Endothelial cell of umbilical vein (primary cell): ENCODE data around the gene ZBTB7C.

Experiments
- EZH2 ChIP-seq: IDR thresholded peaks from 2 replicates; pipeline ENCODE4 v1.6.1; 2012; ENCODE audit warnings: borderline replicate concordance, low read depth, mild to moderate bottlenecking, moderate library complexity, low read length, inconsistent platforms; ENCODE audit not compliant: severe bottlenecking
- FOS ChIP-seq: IDR thresholded peaks from 2 replicates; pipeline ENCODE4 v1.6.1; 2011; ENCODE audit warnings: mild to moderate bottlenecking, low read length, moderate library complexity, borderline replicate concordance; ENCODE audit not compliant: insufficient read depth
- GATA2 ChIP-seq: IDR thresholded peaks from 2 replicates; pipeline ENCODE4 v1.7.0; 2011; ENCODE audit warnings: low read depth, mild to moderate bottlenecking, moderate library complexity, mixed read lengths, low read length; ENCODE audit not compliant: insufficient read length, insufficient read depth
- JUN ChIP-seq: IDR thresholded peaks from 2 replicates; pipeline ENCODE4 v1.6.1; 2011; ENCODE audit warnings: borderline replicate concordance, low read depth; ENCODE audit not compliant: insufficient read length, insufficient read depth
- MYC ChIP-seq: IDR thresholded peaks from one replicate; pipeline ENCODE4 v1.6.1; 2011; ENCODE audit warnings: mild to moderate bottlenecking, low read depth, low read length
- POLR2A ChIP-seq: IDR thresholded peaks from 2 replicates; pipeline ENCODE4 v1.6.1; 2012; ENCODE audit warnings: low read depth, mild to moderate bottlenecking, control low read depth, low read length
- POLR2AphosphoS5 ChIP-seq: IDR thresholded peaks from 2 replicates; pipeline ENCODE4 v1.6.1; 2012; ENCODE audit warnings: low read depth, mild to moderate bottlenecking, control low read depth, low read length, moderate library complexity; ENCODE audit not compliant: insufficient read depth
- TF ChIP-seq, protein P1 (sequence below), 2 donors: IDR thresholded peaks; 1 replicate in 1 of 2; 2 replicates in 1 of 2; pipeline ENCODE4 v1.5.1; 2011; ENCODE audit warnings: low read length in 2 of 2, mild to moderate bottlenecking in 2 of 2, moderate library complexity in 2 of 2, control low read depth in 1 of 2, inconsistent platforms in 1 of 2, low read depth in 1 of 2; ENCODE audit not compliant: insufficient read depth in 1 of 2; ENCODE audit errors: extremely low read depth in 1 of 2
- TF ChIP-seq, protein P2 (sequence below): IDR thresholded peaks from 2 replicates; pipeline ENCODE4 v1.6.1; 2011; ENCODE audit not compliant: insufficient read depth, insufficient read length

- TF ChIP-seq, protein P1, sequence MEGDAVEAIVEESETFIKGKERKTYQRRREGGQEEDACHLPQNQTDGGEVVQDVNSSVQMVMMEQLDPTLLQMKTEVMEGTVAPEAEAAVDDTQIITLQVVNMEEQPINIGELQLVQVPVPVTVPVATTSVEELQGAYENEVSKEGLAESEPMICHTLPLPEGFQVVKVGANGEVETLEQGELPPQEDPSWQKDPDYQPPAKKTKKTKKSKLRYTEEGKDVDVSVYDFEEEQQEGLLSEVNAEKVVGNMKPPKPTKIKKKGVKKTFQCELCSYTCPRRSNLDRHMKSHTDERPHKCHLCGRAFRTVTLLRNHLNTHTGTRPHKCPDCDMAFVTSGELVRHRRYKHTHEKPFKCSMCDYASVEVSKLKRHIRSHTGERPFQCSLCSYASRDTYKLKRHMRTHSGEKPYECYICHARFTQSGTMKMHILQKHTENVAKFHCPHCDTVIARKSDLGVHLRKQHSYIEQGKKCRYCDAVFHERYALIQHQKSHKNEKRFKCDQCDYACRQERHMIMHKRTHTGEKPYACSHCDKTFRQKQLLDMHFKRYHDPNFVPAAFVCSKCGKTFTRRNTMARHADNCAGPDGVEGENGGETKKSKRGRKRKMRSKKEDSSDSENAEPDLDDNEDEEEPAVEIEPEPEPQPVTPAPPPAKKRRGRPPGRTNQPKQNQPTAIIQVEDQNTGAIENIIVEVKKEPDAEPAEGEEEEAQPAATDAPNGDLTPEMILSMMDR (IDR thresholded peaks at IDR 0.05; ENCODE audit: extremely low read depth in 1 of 2, insufficient read depth in 1 of 2, low read depth in 1 of 2, low read length in 2 of 2): no peak
- TF ChIP-seq POLR2A (no peak), EZH2 (no peak), MYC (no peak), FOS (no peak), POLR2AphosphoS5 (no peak), JUN (no peak), GATA2 (no peak)
- TF ChIP-seq, protein P2, sequence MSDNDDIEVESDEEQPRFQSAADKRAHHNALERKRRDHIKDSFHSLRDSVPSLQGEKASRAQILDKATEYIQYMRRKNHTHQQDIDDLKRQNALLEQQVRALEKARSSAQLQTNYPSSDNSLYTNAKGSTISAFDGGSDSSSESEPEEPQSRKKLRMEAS: no peak
Measured at GRCh38 chr18:48356909-48357631, 52.1 kb downstream of the ZBTB7C start.
